Measurements from ENCODE around the gene CARHSP1.

GRCh38 chr16:8851761-8852403 lies 16.9 kb downstream of the CARHSP1 start:
- TF ChIP-seq ZBTB33 (IDR thresholded peaks at IDR 0.05; ENCODE audit: extremely low read depth, insufficient replicate concordance, low read length) (no peak), MAX (IDR thresholded peaks at IDR 0.05) (0 out of 2 replicates have a peak, but pooled peaks have one; percentile 14), POLR2A (IDR thresholded peaks at IDR 0.05; ENCODE audit: borderline replicate concordance, extremely low read depth, insufficient read depth, insufficient read length) (no peak), SP1 (IDR thresholded peaks at IDR 0.05; ENCODE audit: low read depth) (no peak), SIN3A (IDR thresholded peaks at IDR 0.05; ENCODE audit: low read depth) (no peak), CTCF (IDR thresholded peaks at IDR 0.05 in 2 of 3, conservative IDR thresholded peaks at IDR 0.05 in 1 of 3; ENCODE audit: borderline replicate concordance in 1 of 3, insufficient read depth in 1 of 3, low read depth in 2 of 3, low read length in 2 of 3) (no peak), POLR2AphosphoS5 (IDR thresholded peaks at IDR 0.05; ENCODE audit: low read depth, low read length) (peak; percentile 15; the same call in 1 of the 2 replicates)
